Measurements from ENCODE around the gene CAPN9. TPM values are rescaled to one million over a fixed set of nuclear protein-coding genes. Genes with fewer than 3 reads are reported as not detected.

Gene CAPN9
- polyA plus RNA-seq, 1 donor (not counting 4 experiments of a cell fraction or from before 2014, with no cell fraction given): not detected

DNA sequence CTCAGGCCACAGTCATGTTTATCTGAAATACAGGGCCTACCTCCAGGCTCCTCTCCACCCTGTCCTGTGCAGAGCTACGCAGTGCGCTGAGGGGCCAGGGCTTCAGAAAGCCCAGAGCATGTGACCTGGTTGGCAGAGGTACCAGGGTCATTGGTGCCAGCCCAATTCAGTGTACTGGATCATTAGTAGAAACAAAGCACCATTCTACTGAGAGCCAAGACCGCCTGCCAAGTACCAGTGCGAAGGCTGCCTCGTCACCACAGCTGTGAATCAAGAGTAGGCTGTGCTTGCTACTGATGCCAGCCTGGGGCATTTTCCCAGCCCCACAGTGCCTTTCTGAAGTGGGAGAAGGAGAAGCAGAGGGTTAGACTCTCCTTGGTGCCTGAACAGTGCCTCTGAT is 59.8 kb downstream of the CAPN9 start:
- no peaks in the 10 kb centered on the region for H3K9me3 ChIP-seq (ENCODE audit: control insufficient read depth, low read depth, low read length)
- H3K4me2 ChIP-seq (ENCODE audit: control insufficient read depth, extremely low read depth, insufficient read depth, low read depth, low read length): no peak overlapping the region
- no peak overlapping the region for H3K4me3 ChIP-seq (ENCODE audit: control insufficient read depth in 2 of 3, extremely low read depth in 1 of 3, insufficient read depth in 2 of 3, low read depth in 1 of 3, low read length in 3 of 3)
- no peak overlapping the region for H2AFZ ChIP-seq (ENCODE audit: control insufficient read depth, low read length)
- H4K20me1 ChIP-seq (ENCODE audit: control insufficient read depth, extremely low read depth, insufficient read depth, low read length): no peaks in the 10 kb centered on the region
- no peaks in the 10 kb centered on the region for H3K79me2 ChIP-seq (ENCODE audit: control insufficient read depth, insufficient read depth, low read length)
- dilution Hi-C loops (cut with MboI; ENCODE audit: extremely low pct_ligation_motif_present, low sequenced_read_pairs): no loop called here
- no peaks in the 10 kb centered on the region for H3K36me3 ChIP-seq (ENCODE audit: control insufficient read depth in 2 of 2, extremely low read depth in 1 of 2, insufficient read depth in 2 of 2, low read length in 2 of 2)
- H3K27me3 ChIP-seq (ENCODE audit: control insufficient read depth, extremely low read depth, insufficient read depth, low read length): no peaks in the 10 kb centered on the region
- DNase-seq (ENCODE audit: low read depth, low spot score) (no peak), FAIRE-seq (no peak)
- no peak overlapping the region for H3K9ac ChIP-seq (ENCODE audit: control insufficient read depth, extremely low read depth, insufficient read depth, low read length)
- H3K4me1 ChIP-seq (ENCODE audit: control insufficient read depth, extremely low read depth, insufficient read depth, low read length): no peaks in the 10 kb centered on the region
- H3K27ac ChIP-seq (ENCODE audit: control insufficient read depth, insufficient read depth, low read length): no peak overlapping the region
- H3K9me1 ChIP-seq (ENCODE audit: control insufficient read depth, extremely low read depth, insufficient read depth, low read length): no peaks in the 10 kb centered on the region
- no peak for TF ChIP-seq EZH2 (IDR thresholded peaks at IDR 0.05; ENCODE audit: low read length)
- TF ChIP-seq, protein P1, sequence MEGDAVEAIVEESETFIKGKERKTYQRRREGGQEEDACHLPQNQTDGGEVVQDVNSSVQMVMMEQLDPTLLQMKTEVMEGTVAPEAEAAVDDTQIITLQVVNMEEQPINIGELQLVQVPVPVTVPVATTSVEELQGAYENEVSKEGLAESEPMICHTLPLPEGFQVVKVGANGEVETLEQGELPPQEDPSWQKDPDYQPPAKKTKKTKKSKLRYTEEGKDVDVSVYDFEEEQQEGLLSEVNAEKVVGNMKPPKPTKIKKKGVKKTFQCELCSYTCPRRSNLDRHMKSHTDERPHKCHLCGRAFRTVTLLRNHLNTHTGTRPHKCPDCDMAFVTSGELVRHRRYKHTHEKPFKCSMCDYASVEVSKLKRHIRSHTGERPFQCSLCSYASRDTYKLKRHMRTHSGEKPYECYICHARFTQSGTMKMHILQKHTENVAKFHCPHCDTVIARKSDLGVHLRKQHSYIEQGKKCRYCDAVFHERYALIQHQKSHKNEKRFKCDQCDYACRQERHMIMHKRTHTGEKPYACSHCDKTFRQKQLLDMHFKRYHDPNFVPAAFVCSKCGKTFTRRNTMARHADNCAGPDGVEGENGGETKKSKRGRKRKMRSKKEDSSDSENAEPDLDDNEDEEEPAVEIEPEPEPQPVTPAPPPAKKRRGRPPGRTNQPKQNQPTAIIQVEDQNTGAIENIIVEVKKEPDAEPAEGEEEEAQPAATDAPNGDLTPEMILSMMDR (optimal IDR thresholded peaks at IDR 0.05 in 1 of 3, IDR thresholded peaks at IDR 0.05 in 1 of 3, conservative IDR thresholded peaks at IDR 0.05 in 1 of 3; ENCODE audit: extremely low read depth in 1 of 3, insufficient read depth in 2 of 3, low read length in 3 of 3): no peak

GRCh38 chr1:230807561-230808280 is 60.5 kb downstream of the CAPN9 start:
- no peak overlapping the region for H3K9ac ChIP-seq (ENCODE audit: control insufficient read depth, extremely low read depth, insufficient read depth, low read length)
- no peaks in the 10 kb centered on the region for H3K4me1 ChIP-seq (ENCODE audit: control insufficient read depth, extremely low read depth, insufficient read depth, low read length)
- FAIRE-seq (no peak), DNase-seq (ENCODE audit: low read depth, low spot score) (no peak)
- H3K9me3 ChIP-seq (ENCODE audit: control insufficient read depth, low read depth, low read length): no peaks in the 10 kb centered on the region
- no peak overlapping the region for H3K27ac ChIP-seq (ENCODE audit: control insufficient read depth, insufficient read depth, low read length)
- H3K79me2 ChIP-seq (ENCODE audit: control insufficient read depth, insufficient read depth, low read length): no peaks in the 10 kb centered on the region
- no peaks in the 10 kb centered on the region for H3K36me3 ChIP-seq (ENCODE audit: control insufficient read depth in 2 of 2, extremely low read depth in 1 of 2, insufficient read depth in 2 of 2, low read length in 2 of 2)
- H3K4me2 ChIP-seq (ENCODE audit: control insufficient read depth, extremely low read depth, insufficient read depth, low read depth, low read length): no peak overlapping the region
- dilution Hi-C loops (cut with MboI; ENCODE audit: extremely low pct_ligation_motif_present, low sequenced_read_pairs): no loop called here
- H4K20me1 ChIP-seq (ENCODE audit: control insufficient read depth, extremely low read depth, insufficient read depth, low read length): no peaks in the 10 kb centered on the region
- no peak overlapping the region for H3K4me3 ChIP-seq (ENCODE audit: control insufficient read depth in 2 of 3, extremely low read depth in 1 of 3, insufficient read depth in 2 of 3, low read depth in 1 of 3, low read length in 3 of 3)
- H3K27me3 ChIP-seq (ENCODE audit: control insufficient read depth, extremely low read depth, insufficient read depth, low read length): no peaks in the 10 kb centered on the region
- H2AFZ ChIP-seq (ENCODE audit: control insufficient read depth, low read length): no peak overlapping the region
- TF ChIP-seq EZH2 (IDR thresholded peaks at IDR 0.05; ENCODE audit: low read length): no peak
- TF ChIP-seq, protein P1 (optimal IDR thresholded peaks at IDR 0.05 in 1 of 3, IDR thresholded peaks at IDR 0.05 in 1 of 3, conservative IDR thresholded peaks at IDR 0.05 in 1 of 3; ENCODE audit: extremely low read depth in 1 of 3, insufficient read depth in 2 of 3, low read length in 3 of 3): no peak
- no peaks in the 10 kb centered on the region for H3K9me1 ChIP-seq (ENCODE audit: control insufficient read depth, extremely low read depth, insufficient read depth, low read length)
